ENCODE measurements around the gene HOXA3. TPM values are rescaled to one million over a fixed set of nuclear protein-coding genes. Genes with fewer than 3 reads are reported as not detected.

HOXA3 gene
- total RNA-seq, 4 donors from 2014 or later = 5.5 to 19.9 (median 6.2) TPM

DNA sequence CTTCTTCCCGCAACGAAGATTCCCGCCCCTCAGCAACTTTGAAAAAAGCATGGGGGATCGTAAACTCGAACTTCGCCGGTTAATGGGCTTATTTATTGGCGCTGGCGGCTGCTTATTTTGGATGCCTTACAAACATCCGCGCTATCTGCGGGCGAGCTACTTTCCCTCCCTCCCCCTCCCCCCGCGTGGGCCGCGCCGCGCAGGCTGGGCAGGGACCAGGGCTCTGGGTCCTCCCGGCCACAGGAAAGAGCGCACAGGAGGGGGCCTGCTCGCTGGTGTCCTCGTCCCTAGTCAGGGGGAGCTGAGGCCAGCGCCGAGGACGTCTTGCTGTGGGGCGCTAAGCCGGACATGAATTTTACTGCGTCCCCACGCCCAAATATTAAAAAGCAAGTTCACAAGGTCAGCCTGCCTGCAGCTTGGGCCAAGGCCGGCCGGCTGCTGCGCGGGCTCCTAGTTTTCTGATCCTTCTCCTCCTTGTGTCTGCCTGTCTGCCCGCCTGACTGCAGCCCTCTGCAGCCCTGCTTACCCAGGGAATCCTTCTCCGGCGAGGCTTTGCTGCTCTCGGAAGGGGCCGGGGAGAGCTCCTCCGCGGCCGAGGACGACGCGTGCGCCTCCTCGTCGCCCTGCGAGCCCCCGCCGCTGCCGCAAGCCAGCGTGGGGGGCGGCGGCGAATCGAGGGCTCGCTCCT lies 20.6 kb upstream of the HOXA3 start:
- Histone ChIP-seq H3K9me3 (no peaks in the 10 kb centered on the region), H3K4me1 (peaks cover 76% of the 10 kb centered on the region), H3K27me3 (peaks cover 11% of the 10 kb centered on the region), H3K27ac (peak overlapping the region; percentile 94), H3K36me3 (no peaks in the 10 kb centered on the region), H3K4me3 (peak overlapping the region; percentile 84)
- TF ChIP-seq, protein P1, sequence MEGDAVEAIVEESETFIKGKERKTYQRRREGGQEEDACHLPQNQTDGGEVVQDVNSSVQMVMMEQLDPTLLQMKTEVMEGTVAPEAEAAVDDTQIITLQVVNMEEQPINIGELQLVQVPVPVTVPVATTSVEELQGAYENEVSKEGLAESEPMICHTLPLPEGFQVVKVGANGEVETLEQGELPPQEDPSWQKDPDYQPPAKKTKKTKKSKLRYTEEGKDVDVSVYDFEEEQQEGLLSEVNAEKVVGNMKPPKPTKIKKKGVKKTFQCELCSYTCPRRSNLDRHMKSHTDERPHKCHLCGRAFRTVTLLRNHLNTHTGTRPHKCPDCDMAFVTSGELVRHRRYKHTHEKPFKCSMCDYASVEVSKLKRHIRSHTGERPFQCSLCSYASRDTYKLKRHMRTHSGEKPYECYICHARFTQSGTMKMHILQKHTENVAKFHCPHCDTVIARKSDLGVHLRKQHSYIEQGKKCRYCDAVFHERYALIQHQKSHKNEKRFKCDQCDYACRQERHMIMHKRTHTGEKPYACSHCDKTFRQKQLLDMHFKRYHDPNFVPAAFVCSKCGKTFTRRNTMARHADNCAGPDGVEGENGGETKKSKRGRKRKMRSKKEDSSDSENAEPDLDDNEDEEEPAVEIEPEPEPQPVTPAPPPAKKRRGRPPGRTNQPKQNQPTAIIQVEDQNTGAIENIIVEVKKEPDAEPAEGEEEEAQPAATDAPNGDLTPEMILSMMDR (IDR thresholded peaks at IDR 0.05) = no peak
- no peak for TF ChIP-seq POLR2A (IDR thresholded peaks at IDR 0.05)
- no peak for TF ChIP-seq POLR2AphosphoS5 (IDR thresholded peaks at IDR 0.05)
- TF ChIP-seq EP300 (IDR thresholded peaks at IDR 0.05) = no peak
- DNase-seq (ENCODE audit: low spot score in 2 of 2) = peak; percentile 85 to 89
- 4% methylated on average over 21 of the region's 58 CpGs for WGBS

- 25% methylated on average over 10 of the region's 10 CpGs for WGBS
- H3K4me1 ChIP-seq = peaks cover 82% of the 10 kb centered on the region
- DNase-seq (ENCODE audit: low spot score in 2 of 2) = peak; percentile 74 to 79
- peak overlapping the region; percentile 94 for H3K27ac ChIP-seq
- H3K27me3 ChIP-seq = peaks cover 13% of the 10 kb centered on the region
- H3K36me3 ChIP-seq = no peaks in the 10 kb centered on the region
- H3K9me3 ChIP-seq = no peaks in the 10 kb centered on the region
- TF ChIP-seq, protein P1 (IDR thresholded peaks at IDR 0.05) = no peak
- no peak for TF ChIP-seq POLR2A (IDR thresholded peaks at IDR 0.05)
- no peak for TF ChIP-seq EP300 (IDR thresholded peaks at IDR 0.05)
- TF ChIP-seq POLR2AphosphoS5 (IDR thresholded peaks at IDR 0.05) = no peak
- peak overlapping the region; percentile 84 for H3K4me3 ChIP-seq
Observed at GRCh38 chr7:27172315-27172774, 20.0 kb upstream of the HOXA3 start.

GRCh38 chr7:27171637-27172314 lies 19.4 kb upstream of the HOXA3 start:
- H3K4me3 ChIP-seq = peak overlapping the region; percentile 84

GRCh38 chr7:27171325-27171636 lies 18.9 kb upstream of the HOXA3 start:
- WGBS = 13% methylated on average over 8 of the region's 8 CpGs
- no peaks in the 10 kb centered on the region for H3K36me3 ChIP-seq
- H3K27ac ChIP-seq = peak overlapping the region; percentile 94
- H3K27me3 ChIP-seq = peaks cover 20% of the 10 kb centered on the region
- no peak for TF ChIP-seq POLR2A (IDR thresholded peaks at IDR 0.05)
- TF ChIP-seq EP300 (IDR thresholded peaks at IDR 0.05) = no peak
- no peak for TF ChIP-seq POLR2AphosphoS5 (IDR thresholded peaks at IDR 0.05)
- TF ChIP-seq, protein P1 (IDR thresholded peaks at IDR 0.05) = no peak
- DNase-seq (ENCODE audit: low spot score in 2 of 2) = peak in 1 of 2 donors; percentile 65
- peaks cover 87% of the 10 kb centered on the region for H3K4me1 ChIP-seq
- peak overlapping the region; percentile 84 for H3K4me3 ChIP-seq
- H3K9me3 ChIP-seq = no peaks in the 10 kb centered on the region

More at GRCh38 chr7:27171637-27172314, 19.4 kb upstream of the HOXA3 start:
- Histone ChIP-seq H3K4me1 (peaks cover 85% of the 10 kb centered on the region), H3K27ac (peak overlapping the region; percentile 94), H3K36me3 (no peaks in the 10 kb centered on the region), H3K9me3 (no peaks in the 10 kb centered on the region), H3K27me3 (peaks cover 16% of the 10 kb centered on the region)
- 18% methylated on average over 30 of the region's 30 CpGs for WGBS
- DNase-seq (ENCODE audit: low spot score in 2 of 2) = peak; percentile 64 to 78
- TF ChIP-seq, protein P1 (IDR thresholded peaks at IDR 0.05) = no peak
- TF ChIP-seq POLR2AphosphoS5 (IDR thresholded peaks at IDR 0.05) = no peak
- no peak for TF ChIP-seq EP300 (IDR thresholded peaks at IDR 0.05)
- TF ChIP-seq POLR2A (IDR thresholded peaks at IDR 0.05) = no peak
